ENCODE data around the gene STARD6. TPM values are rescaled to one million over a fixed set of nuclear protein-coding genes. Genes with fewer than 3 reads are reported as not detected.
"Not testable (repeated sequence)": the region's sequence is repeated elsewhere in the genome, so short reads cannot be mapped to it uniquely, and the experiment has no call there.

STARD6 gene
- polyA plus RNA-seq, 1 of the 3 experiments (the other 2 are of a cell fraction), result not detected

DNA sequence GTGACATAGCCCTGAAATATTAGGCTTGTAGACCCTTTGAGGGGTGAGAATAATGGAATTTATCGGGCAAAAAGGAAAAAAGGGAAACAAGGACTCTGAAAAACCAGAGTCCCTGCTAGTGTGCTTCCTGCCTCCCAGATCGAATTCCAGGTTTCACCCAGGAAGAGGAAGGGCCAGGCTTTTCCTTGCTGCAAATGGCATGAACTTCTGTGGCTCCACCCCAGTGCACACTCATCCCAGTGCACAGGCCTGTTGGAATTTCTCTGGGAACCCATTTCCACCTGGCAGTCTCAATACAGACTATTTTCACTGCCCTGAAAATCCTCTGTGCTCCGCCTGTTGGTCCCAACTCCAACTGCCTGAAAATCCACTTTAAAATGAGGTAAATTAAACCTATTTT lies 30.0 kb upstream of the STARD6 start:
- Histone ChIP-seq H3K27me3 (ENCODE audit: insufficient read depth) (no peaks in the 10 kb centered on the region), H3K9me3 (no peaks in the 10 kb centered on the region), H3K9me2 (no peaks in the 10 kb centered on the region), H3K36me3 (replicated peaks in 1 of 2; ENCODE audit: control insufficient read depth in 1 of 2, insufficient read depth in 2 of 2, low read length in 1 of 2) (no peaks in the 10 kb centered on the region), H3F3A (replicated peaks; ENCODE audit: insufficient read depth) (no peaks in the 10 kb centered on the region), H3K9ac (no peak overlapping the region), H3K4me3 (ENCODE audit: low read depth in 2 of 2, low read length in 1 of 2) (no peak overlapping the region), H2AFZ (ENCODE audit: low read depth) (peak overlapping the region; percentile 66), H3K4me1 (ENCODE audit: control insufficient read depth in 1 of 2, insufficient read depth in 2 of 2, low read depth in 1 of 2, low read length in 1 of 2) (no peaks in the 10 kb centered on the region), H4K20me1 (ENCODE audit: insufficient read depth) (no peaks in the 10 kb centered on the region), H3K79me2 (ENCODE audit: insufficient read depth) (no peaks in the 10 kb centered on the region), H3K4me2 (no peak overlapping the region), H3K27ac (ENCODE audit: low read depth in 2 of 2, low read length in 1 of 2) (peak overlapping the region in 1 of 2 experiments; percentile 53; a peak in 1 of 4 replicates)
- ChIA-PET POLR2A (no interaction called here), CTCF (no interaction called here)
- WGBS (ENCODE audit: low lambda C conversion rate), result 98% methylated on average over 3 of the region's 3 CpGs
- no peak for TF ChIP-seq JUND (IDR thresholded peaks at IDR 0.05)
- no peak for TF ChIP-seq GATA2 (CRISPR knock-in tag; IDR thresholded peaks at IDR 0.05)
- no peak for TF ChIP-seq TCF12 (IDR thresholded peaks at IDR 0.05)
- no peak for TF ChIP-seq GABPA (IDR thresholded peaks at IDR 0.05; ENCODE audit: low read depth)
- TF ChIP-seq FOSL2 (IDR thresholded peaks at IDR 0.05; ENCODE audit: borderline replicate concordance, low read depth), result no peak
- TF ChIP-seq, protein P1, sequence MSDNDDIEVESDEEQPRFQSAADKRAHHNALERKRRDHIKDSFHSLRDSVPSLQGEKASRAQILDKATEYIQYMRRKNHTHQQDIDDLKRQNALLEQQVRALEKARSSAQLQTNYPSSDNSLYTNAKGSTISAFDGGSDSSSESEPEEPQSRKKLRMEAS (IDR thresholded peaks at IDR 0.05; ENCODE audit: low read depth), result no peak
- TF ChIP-seq POLR2AphosphoS5 (IDR thresholded peaks at IDR 0.05; ENCODE audit: low read depth, low read length), result no peak
- TF ChIP-seq, protein P2, sequence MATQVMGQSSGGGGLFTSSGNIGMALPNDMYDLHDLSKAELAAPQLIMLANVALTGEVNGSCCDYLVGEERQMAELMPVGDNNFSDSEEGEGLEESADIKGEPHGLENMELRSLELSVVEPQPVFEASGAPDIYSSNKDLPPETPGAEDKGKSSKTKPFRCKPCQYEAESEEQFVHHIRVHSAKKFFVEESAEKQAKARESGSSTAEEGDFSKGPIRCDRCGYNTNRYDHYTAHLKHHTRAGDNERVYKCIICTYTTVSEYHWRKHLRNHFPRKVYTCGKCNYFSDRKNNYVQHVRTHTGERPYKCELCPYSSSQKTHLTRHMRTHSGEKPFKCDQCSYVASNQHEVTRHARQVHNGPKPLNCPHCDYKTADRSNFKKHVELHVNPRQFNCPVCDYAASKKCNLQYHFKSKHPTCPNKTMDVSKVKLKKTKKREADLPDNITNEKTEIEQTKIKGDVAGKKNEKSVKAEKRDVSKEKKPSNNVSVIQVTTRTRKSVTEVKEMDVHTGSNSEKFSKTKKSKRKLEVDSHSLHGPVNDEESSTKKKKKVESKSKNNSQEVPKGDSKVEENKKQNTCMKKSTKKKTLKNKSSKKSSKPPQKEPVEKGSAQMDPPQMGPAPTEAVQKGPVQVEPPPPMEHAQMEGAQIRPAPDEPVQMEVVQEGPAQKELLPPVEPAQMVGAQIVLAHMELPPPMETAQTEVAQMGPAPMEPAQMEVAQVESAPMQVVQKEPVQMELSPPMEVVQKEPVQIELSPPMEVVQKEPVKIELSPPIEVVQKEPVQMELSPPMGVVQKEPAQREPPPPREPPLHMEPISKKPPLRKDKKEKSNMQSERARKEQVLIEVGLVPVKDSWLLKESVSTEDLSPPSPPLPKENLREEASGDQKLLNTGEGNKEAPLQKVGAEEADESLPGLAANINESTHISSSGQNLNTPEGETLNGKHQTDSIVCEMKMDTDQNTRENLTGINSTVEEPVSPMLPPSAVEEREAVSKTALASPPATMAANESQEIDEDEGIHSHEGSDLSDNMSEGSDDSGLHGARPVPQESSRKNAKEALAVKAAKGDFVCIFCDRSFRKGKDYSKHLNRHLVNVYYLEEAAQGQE (IDR thresholded peaks at IDR 0.05; ENCODE audit: low read depth, low read length), result no peak
- TF ChIP-seq MEF2A (IDR thresholded peaks at IDR 0.05; ENCODE audit: borderline replicate concordance, low read depth), result no peak
- TF ChIP-seq RCOR1 (IDR thresholded peaks at IDR 0.05; ENCODE audit: low read length), result no peak
- TF ChIP-seq MXI1 (IDR thresholded peaks at IDR 0.05; ENCODE audit: low read depth, low read length), result no peak
- TF ChIP-seq NFIC (IDR thresholded peaks at IDR 0.05; ENCODE audit: borderline replicate concordance), result no peak
- TF ChIP-seq, protein P3, sequence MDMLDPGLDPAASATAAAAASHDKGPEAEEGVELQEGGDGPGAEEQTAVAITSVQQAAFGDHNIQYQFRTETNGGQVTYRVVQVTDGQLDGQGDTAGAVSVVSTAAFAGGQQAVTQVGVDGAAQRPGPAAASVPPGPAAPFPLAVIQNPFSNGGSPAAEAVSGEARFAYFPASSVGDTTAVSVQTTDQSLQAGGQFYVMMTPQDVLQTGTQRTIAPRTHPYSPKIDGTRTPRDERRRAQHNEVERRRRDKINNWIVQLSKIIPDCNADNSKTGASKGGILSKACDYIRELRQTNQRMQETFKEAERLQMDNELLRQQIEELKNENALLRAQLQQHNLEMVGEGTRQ (IDR thresholded peaks at IDR 0.05; ENCODE audit: borderline replicate concordance, low read depth, low read length), result no peak
- TF ChIP-seq FOXJ3 (CRISPR knock-in tag; IDR thresholded peaks at IDR 0.05), result no peak
- no peak for TF ChIP-seq EZH2phosphoT487 (IDR thresholded peaks at IDR 0.05; ENCODE audit: borderline replicate concordance, low read depth)
- DNase-seq, result no peak

DNA sequence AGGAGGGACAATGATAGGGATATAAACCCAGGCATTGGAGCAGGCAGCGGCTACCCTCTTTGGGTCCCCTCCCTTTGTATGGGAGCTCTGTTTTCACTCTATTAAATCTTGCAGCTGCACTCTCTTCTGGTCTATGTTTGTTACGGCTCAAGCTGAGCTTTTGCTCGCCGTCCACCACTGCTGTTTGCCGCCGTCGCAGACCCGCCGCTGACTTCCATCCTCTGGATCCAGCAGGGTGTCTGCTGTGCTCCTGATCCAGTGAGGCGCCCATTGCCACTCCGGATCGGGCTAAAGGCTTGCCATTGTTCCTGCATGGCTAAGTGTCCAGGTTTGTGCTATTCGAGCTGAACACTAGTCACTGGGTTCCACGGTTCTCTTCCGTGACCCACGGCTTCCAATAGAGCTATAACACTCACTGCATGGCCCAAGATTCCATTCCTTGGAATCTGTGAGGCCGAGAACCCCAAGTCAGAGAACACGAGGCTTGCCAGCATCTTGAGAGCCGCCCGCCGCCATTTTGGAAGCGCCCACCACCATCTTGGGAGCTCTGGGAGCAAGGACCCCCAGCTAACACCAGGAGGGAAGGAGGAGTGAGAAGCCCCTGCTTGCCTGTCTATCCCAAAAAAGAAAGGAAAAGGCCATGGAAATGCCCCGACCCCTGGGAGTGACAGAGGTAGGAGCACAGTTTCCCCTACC lies 29.3 kb upstream of the STARD6 start:
- H3K79me2 ChIP-seq (ENCODE audit: insufficient read depth); H3K9ac ChIP-seq; H3K4me1 ChIP-seq (ENCODE audit: control insufficient read depth in 1 of 2, insufficient read depth in 2 of 2, low read depth in 1 of 2, low read length in 1 of 2); DNase-seq; H3F3A ChIP-seq (replicated peaks; ENCODE audit: insufficient read depth); H3K36me3 ChIP-seq (replicated peaks in 1 of 2; ENCODE audit: control insufficient read depth in 1 of 2, insufficient read depth in 2 of 2, low read length in 1 of 2); H3K4me3 ChIP-seq (ENCODE audit: low read depth in 2 of 2, low read length in 1 of 2); H4K20me1 ChIP-seq (ENCODE audit: insufficient read depth); H3K4me2 ChIP-seq; H3K9me2 ChIP-seq; H3K27me3 ChIP-seq (ENCODE audit: insufficient read depth); H3K9me3 ChIP-seq; H2AFZ ChIP-seq (ENCODE audit: low read depth); H3K27ac ChIP-seq (ENCODE audit: low read depth in 2 of 2, low read length in 1 of 2); POLR2A ChIA-PET: not testable (repeated sequence)
- 94% methylated on average over 16 of the region's 23 CpGs for WGBS (ENCODE audit: low lambda C conversion rate)
- CTCF ChIA-PET, result interaction anchor here (0.9 kb wide), 1 partner anchor 61 kb away, joined by 3 read pairs; no protein-coding TSS in a partner anchor

All from SK-N-SH (cell line).